ENCODE measurements around the gene FAM47E. TPM values are rescaled to one million over a fixed set of nuclear protein-coding genes. Genes with fewer than 3 reads are reported as not detected.

The FAM47E gene
- total and polyA plus RNA-seq, 2 experiments from 2014 or later: 9.3 to 11.1 TPM

- no peak overlapping the region for H2AFZ ChIP-seq
- no peaks in the 10 kb centered on the region for H3K36me3 ChIP-seq (replicated peaks; ENCODE audit: insufficient read depth, low read depth)
- H3K4me1 ChIP-seq (ENCODE audit: insufficient read depth): peaks cover 6% of the 10 kb centered on the region
- no peaks in the 10 kb centered on the region for H4K20me1 ChIP-seq (ENCODE audit: insufficient read depth, poor library complexity, severe bottlenecking)
- H3K9me2 ChIP-seq (replicated peaks; ENCODE audit: insufficient read depth): no peaks in the 10 kb centered on the region
- WGBS (ENCODE audit: low lambda C conversion rate, missing lambda C conversion rate): 89% methylated on average over 4 of the region's 4 CpGs
- TF ChIP-seq EZH2 (IDR thresholded peaks at IDR 0.05; ENCODE audit: borderline replicate concordance): no peak
- no peak for TF ChIP-seq CTCF (IDR thresholded peaks at IDR 0.05; ENCODE audit: poor library complexity)
- no peak for TF ChIP-seq EZH2phosphoT487 (IDR thresholded peaks at IDR 0.05; ENCODE audit: low read depth, severe bottlenecking, unreplicated experiment)
- H3K4me3 ChIP-seq: no peak overlapping the region
- H3K4me2 ChIP-seq: no peak overlapping the region
- no peaks in the 10 kb centered on the region for H3K9me3 ChIP-seq (ENCODE audit: low read depth)
- H3K27me3 ChIP-seq: no peaks in the 10 kb centered on the region
- peaks cover 33% of the 10 kb centered on the region for H3K79me2 ChIP-seq
- H3K27ac ChIP-seq: no peak overlapping the region
- no peak for DNase-seq (ENCODE audit: low spot score)
Measured at GRCh38 chr4:76310683-76311082, 59.2 kb downstream of the FAM47E start.

GRCh38 chr4:76311896-76312331 lies 60.4 kb downstream of the FAM47E start:
- peak; percentile 34 for DNase-seq (ENCODE audit: low spot score)
- Histone ChIP-seq H3K9me3 (ENCODE audit: low read depth) (no peaks in the 10 kb centered on the region), H3K27me3 (no peaks in the 10 kb centered on the region), H3K9me2 (replicated peaks; ENCODE audit: insufficient read depth) (no peaks in the 10 kb centered on the region), H4K20me1 (ENCODE audit: insufficient read depth, poor library complexity, severe bottlenecking) (no peaks in the 10 kb centered on the region), H3K27ac (peak overlapping the region; percentile 10), H3K4me2 (peak overlapping the region; percentile 4), H3K79me2 (peaks cover 33% of the 10 kb centered on the region), H3K4me1 (ENCODE audit: insufficient read depth) (peaks cover 6% of the 10 kb centered on the region), H3K36me3 (replicated peaks; ENCODE audit: insufficient read depth, low read depth) (no peaks in the 10 kb centered on the region), H2AFZ (no peak overlapping the region), H3K4me3 (no peak overlapping the region)
- WGBS (ENCODE audit: low lambda C conversion rate, missing lambda C conversion rate): 63% methylated on average over 1 of the region's 1 CpG
- TF ChIP-seq EZH2phosphoT487 (IDR thresholded peaks at IDR 0.05; ENCODE audit: low read depth, severe bottlenecking, unreplicated experiment) (no peak), EZH2 (IDR thresholded peaks at IDR 0.05; ENCODE audit: borderline replicate concordance) (no peak), CTCF (IDR thresholded peaks at IDR 0.05; ENCODE audit: poor library complexity) (no peak)

DNA sequence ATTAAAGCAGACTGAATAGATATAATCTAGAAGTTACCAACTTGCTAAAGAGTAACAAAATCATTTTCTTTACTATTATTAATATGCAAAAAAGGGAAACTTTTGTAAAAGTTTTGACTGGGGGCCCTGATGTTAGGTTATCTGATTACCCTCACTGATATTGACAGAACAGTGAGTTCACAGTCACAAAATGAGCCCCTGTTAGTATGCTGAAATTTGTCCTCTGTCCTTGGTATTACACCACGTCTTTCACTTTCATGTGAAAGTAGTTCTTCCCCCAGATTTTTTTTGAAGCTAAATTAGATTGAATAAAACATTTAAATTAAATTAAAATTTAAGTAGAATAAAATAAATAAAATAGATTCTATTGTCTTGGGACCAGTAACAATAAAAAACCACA lies 60.9 kb downstream of the FAM47E start:
- H3K27me3 ChIP-seq: no peaks in the 10 kb centered on the region
- no peak overlapping the region for H2AFZ ChIP-seq
- no peaks in the 10 kb centered on the region for H3K9me3 ChIP-seq (ENCODE audit: low read depth)
- no peaks in the 10 kb centered on the region for H3K9me2 ChIP-seq (replicated peaks; ENCODE audit: insufficient read depth)
- H3K79me2 ChIP-seq: peaks cover 28% of the 10 kb centered on the region
- peaks cover 6% of the 10 kb centered on the region for H3K4me1 ChIP-seq (ENCODE audit: insufficient read depth)
- no peak overlapping the region for H3K4me2 ChIP-seq
- TF ChIP-seq EZH2phosphoT487 (IDR thresholded peaks at IDR 0.05; ENCODE audit: low read depth, severe bottlenecking, unreplicated experiment) (no peak), CTCF (IDR thresholded peaks at IDR 0.05; ENCODE audit: poor library complexity) (no peak), EZH2 (IDR thresholded peaks at IDR 0.05; ENCODE audit: borderline replicate concordance) (no peak)
- no peak for DNase-seq (ENCODE audit: low spot score)
- no peak overlapping the region for H3K27ac ChIP-seq
- no peaks in the 10 kb centered on the region for H4K20me1 ChIP-seq (ENCODE audit: insufficient read depth, poor library complexity, severe bottlenecking)
- 62% methylated on average over 1 of the region's 1 CpG for WGBS (ENCODE audit: low lambda C conversion rate, missing lambda C conversion rate)
- no peaks in the 10 kb centered on the region for H3K36me3 ChIP-seq (replicated peaks; ENCODE audit: insufficient read depth, low read depth)
- no peak overlapping the region for H3K4me3 ChIP-seq

GRCh38 chr4:76313547-76313946 lies 62.0 kb downstream of the FAM47E start:
- Histone ChIP-seq H3K27ac (no peak overlapping the region), H3K79me2 (peaks cover 18% of the 10 kb centered on the region), H3K4me2 (no peak overlapping the region), H3K4me1 (ENCODE audit: insufficient read depth) (no peaks in the 10 kb centered on the region), H3K36me3 (replicated peaks; ENCODE audit: insufficient read depth, low read depth) (no peaks in the 10 kb centered on the region), H3K4me3 (no peak overlapping the region), H2AFZ (no peak overlapping the region), H3K27me3 (no peaks in the 10 kb centered on the region), H3K9me3 (ENCODE audit: low read depth) (no peaks in the 10 kb centered on the region), H4K20me1 (ENCODE audit: insufficient read depth, poor library complexity, severe bottlenecking) (no peaks in the 10 kb centered on the region), H3K9me2 (replicated peaks; ENCODE audit: insufficient read depth) (no peaks in the 10 kb centered on the region)
- no peak for DNase-seq (ENCODE audit: low spot score)
- TF ChIP-seq CTCF (IDR thresholded peaks at IDR 0.05; ENCODE audit: poor library complexity) (no peak), EZH2 (IDR thresholded peaks at IDR 0.05; ENCODE audit: borderline replicate concordance) (no peak), EZH2phosphoT487 (IDR thresholded peaks at IDR 0.05; ENCODE audit: low read depth, severe bottlenecking, unreplicated experiment) (no peak)
- 77% methylated on average over 2 of the region's 2 CpGs for WGBS (ENCODE audit: low lambda C conversion rate, missing lambda C conversion rate)

All from hepatocyte (in vitro differentiated cells).